GM13977 (cell line): ENCODE results near the gene DAP.

Experiments
- DNase-seq: peaks from one replicate; pipeline ENCODE4 v3.0.0; 2012; ENCODE audit warnings: low spot score
- in situ Hi-C: fragments of 300-500 bp; cut with MboI; formaldehyde crosslinking; loops from one replicate; pipeline ENCODE4 v1.12.0; 2022; ENCODE audit warnings: low sequenced_read_pairs, low pct_unique_long_range_greater_than_20kb, mixed read lengths, inconsistent platforms; ENCODE audit not compliant: unreplicated experiment
- TF ChIP-seq, protein P1 (sequence below): IDR thresholded peaks from 2 replicates; pipeline ENCODE4 v1.5.1; 2012; ENCODE audit warnings: mild to moderate bottlenecking, control low read depth; ENCODE audit not compliant: insufficient read depth; ENCODE audit errors: extremely low read depth, missing control alignments

DAP gene

DNA sequence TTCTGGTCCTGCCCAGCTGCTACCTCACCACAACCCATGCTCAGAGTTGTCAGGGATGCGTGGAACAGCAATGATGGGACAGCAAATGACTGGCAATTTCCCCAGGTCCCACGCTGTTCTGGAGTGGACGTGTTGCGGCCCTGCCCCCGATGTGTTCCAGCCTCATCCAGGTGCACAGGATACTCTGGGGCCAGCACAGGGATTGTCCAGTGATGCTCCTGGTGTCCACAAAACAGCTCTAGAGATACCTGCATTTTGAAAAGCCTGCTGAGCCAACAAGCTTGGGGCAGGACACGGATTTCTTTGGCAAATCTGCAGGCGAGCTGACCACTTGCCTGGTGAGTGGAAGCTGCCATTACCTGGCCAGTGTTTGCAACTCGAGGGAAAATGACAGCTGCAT is 108.4 kb downstream of the DAP start:
- DNase-seq = no peak
- TF ChIP-seq, protein P1, sequence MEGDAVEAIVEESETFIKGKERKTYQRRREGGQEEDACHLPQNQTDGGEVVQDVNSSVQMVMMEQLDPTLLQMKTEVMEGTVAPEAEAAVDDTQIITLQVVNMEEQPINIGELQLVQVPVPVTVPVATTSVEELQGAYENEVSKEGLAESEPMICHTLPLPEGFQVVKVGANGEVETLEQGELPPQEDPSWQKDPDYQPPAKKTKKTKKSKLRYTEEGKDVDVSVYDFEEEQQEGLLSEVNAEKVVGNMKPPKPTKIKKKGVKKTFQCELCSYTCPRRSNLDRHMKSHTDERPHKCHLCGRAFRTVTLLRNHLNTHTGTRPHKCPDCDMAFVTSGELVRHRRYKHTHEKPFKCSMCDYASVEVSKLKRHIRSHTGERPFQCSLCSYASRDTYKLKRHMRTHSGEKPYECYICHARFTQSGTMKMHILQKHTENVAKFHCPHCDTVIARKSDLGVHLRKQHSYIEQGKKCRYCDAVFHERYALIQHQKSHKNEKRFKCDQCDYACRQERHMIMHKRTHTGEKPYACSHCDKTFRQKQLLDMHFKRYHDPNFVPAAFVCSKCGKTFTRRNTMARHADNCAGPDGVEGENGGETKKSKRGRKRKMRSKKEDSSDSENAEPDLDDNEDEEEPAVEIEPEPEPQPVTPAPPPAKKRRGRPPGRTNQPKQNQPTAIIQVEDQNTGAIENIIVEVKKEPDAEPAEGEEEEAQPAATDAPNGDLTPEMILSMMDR = no peak
- in situ Hi-C loops = no loop called here

DNA sequence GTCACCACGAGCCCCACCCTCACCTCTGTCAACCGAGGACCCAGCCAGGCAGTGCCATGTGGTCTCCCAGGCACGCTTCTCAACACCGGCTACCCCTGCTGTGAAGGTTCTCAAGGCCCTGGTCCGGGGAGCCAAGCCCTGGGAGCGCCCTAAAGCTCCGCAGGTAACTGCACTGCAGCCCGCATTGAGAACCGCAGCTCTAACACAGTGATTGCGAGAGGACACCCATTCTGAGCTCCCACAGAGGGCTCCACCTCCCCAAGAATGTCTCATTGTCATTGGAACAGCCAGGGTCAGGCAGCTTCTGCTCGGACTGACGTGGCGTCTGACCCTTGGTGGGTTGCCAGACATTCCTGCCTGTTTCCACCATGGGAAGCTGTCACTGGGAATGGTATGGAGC is 108.9 kb downstream of the DAP start:
- TF ChIP-seq, protein P1 = no peak
- in situ Hi-C loops = no loop called here
- DNase-seq = no peak

DNA sequence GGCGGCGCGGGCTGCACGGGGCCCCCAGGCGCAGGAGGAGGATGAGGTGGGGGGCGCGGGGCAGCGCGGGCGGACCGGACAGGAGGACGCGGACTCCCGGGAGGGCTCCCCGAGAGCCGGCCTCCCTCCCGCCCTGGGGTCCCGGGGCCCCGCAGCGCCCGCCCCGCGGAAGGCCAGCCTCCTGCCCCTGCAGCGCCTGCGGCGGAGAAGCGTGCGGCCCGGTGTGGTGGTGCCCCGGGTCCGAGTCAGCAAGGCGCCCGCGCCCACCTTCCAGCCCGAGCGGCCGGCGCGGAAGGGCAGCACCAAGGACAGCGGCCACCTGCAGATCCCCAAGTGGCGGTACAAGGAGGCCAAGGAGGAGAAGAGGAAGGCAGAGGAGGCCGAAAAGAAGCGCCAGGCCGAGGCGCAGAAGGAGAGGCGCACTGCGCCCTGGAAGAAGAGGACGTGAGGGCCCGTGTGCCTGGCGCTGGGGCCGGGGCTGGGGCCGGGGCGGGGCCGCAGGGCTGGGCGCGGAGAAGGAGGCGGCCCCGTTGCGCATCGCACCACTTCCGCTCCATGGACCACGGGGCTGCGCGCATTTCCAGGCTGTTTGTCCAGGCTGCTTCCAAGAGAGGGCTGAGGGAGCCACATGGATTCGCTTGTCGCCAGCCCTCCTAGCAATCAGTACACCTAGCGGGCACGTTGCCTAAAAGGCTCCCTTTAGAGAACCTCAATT is 111.2 kb downstream of the DAP start:
- in situ Hi-C loops = no loop called here
- DNase-seq = no peak
- TF ChIP-seq, protein P1 = no peak

DNA sequence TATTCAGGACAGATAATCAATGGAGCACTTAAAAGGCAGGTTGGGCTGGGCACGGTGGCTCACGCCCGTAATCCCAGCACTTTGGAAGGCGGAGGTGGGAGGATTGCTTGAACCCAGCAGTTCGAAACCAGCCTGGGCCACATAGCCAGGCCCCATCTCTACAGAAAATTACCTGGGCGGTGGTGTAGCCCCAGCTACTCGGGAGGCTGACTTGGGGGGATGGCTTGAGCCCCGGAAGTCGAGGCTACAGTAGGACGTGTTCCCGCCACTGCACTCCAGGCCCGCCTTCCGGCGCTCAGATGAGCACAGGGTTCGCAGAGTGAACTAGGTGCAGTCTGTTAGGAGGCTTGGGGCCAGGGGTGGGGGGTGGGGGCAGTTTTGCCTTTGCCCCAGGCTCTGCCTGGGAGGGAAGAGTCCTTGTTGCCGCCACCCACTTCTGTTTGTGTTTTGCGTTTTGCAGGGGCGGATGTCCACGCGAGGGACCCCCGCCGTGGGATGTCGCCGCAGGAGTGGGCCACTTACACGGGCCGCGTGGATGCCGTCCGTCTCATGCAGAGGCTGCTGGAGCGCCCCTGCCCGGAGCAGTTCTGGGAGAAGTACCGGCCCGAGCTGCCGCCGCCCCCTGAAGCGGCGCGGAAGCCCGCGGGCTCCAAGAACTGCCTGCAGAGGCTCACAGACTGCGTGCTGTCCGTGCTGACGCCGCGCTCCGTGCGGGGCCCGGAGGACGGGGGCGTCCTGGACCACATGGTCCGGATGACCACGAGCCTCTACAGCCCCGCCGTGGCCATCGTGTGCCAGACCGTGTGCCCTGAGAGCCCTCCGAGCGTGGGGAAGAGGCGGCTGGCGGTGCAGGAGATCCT is 112.0 kb downstream of the DAP start:
- DNase-seq = no peak
- TF ChIP-seq, protein P1 = no peak
- in situ Hi-C loops = no loop called here

DNA sequence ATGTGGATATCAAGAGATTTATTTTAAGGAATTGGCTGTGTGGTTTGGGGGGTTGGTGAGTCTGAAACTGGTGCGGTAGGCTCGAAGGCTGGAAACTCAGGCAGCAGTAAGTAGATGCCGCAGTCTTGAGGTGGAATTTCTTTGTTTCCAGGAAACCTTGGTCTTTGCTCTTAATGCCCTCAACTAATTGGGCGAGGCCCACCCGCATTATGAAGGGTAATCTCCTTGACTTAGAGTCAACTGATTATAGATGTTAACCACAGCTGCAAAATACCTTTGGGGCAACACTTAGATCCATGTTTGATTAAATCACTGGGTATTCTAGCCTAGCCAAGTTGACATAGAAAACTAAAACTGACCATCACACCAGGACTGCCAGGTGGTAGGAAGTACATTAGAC is 113.4 kb downstream of the DAP start:
- in situ Hi-C loops = no loop called here
- TF ChIP-seq, protein P1 = no peak
- DNase-seq = no peak

DNA sequence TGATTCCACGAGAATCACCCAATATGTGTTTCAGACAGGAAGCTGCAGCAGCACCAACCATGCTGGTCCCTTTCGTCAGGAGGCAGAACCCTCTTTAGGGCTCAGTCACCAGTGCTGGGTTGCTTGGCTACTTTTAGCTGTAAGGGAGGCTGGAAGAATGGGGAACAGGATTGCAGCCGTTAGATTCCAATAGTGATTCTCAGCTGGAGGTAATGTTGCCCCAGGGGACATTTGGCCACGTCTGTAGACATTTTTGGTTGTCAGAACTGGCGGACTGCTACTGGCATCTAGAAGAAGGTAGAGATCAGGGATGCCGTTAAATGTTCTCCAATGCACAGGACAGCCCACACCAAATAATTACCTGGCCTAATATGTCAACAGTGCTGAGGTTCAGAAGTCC is 115.4 kb downstream of the DAP start:
- in situ Hi-C loops = no loop called here
- TF ChIP-seq, protein P1 = no peak
- no peak for DNase-seq
